Stimulated activated effector memory CD8-positive, alpha-beta T cell treated with anti-CD3 and anti-CD28 coated beads, Interleukin-12 subunit alpha, Interleukin-12 subunit beta, amount 100 ng/mL, for 72 hours (primary cell): ENCODE data around the gene PLEK2.
"Not testable (repeated sequence)": the region's sequence is repeated elsewhere in the genome, so short reads cannot be mapped to it uniquely, and the experiment has no call there.

Experiments used
- ATAC-seq: fragments of 150-1000 bp; cut with Tn5 transposase; 2 replicates; pipeline ENCODE4 v1.10.0; 2021
- DNase-seq, 2 donors: peaks; one replicate each; pipeline ENCODE4 v3.0.0; 2021 to 2022; ENCODE audit warnings: low spot score in 2 of 2
- H3K27ac Mint-ChIP-seq: one replicate; pipeline ENCODE4 v1.8.0; 2022; ENCODE audit warnings: mild to moderate bottlenecking, mixed read lengths
- H3K36me3 Mint-ChIP-seq: one replicate; pipeline ENCODE4 v1.8.0; 2022; ENCODE audit warnings: mild to moderate bottlenecking, mixed read lengths
- H3K4me1 Mint-ChIP-seq: one replicate; pipeline ENCODE4 v1.8.0; 2022; ENCODE audit warnings: mixed read lengths
- H3K4me3 Mint-ChIP-seq: one replicate; pipeline ENCODE4 v1.8.0; 2022; ENCODE audit warnings: mild to moderate bottlenecking, mixed read lengths
- H3K9me3 Mint-ChIP-seq: one replicate; pipeline ENCODE4 v1.8.0; 2022; ENCODE audit warnings: mixed read lengths

The PLEK2 gene, protein sequence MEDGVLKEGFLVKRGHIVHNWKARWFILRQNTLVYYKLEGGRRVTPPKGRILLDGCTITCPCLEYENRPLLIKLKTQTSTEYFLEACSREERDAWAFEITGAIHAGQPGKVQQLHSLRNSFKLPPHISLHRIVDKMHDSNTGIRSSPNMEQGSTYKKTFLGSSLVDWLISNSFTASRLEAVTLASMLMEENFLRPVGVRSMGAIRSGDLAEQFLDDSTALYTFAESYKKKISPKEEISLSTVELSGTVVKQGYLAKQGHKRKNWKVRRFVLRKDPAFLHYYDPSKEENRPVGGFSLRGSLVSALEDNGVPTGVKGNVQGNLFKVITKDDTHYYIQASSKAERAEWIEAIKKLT

DNA sequence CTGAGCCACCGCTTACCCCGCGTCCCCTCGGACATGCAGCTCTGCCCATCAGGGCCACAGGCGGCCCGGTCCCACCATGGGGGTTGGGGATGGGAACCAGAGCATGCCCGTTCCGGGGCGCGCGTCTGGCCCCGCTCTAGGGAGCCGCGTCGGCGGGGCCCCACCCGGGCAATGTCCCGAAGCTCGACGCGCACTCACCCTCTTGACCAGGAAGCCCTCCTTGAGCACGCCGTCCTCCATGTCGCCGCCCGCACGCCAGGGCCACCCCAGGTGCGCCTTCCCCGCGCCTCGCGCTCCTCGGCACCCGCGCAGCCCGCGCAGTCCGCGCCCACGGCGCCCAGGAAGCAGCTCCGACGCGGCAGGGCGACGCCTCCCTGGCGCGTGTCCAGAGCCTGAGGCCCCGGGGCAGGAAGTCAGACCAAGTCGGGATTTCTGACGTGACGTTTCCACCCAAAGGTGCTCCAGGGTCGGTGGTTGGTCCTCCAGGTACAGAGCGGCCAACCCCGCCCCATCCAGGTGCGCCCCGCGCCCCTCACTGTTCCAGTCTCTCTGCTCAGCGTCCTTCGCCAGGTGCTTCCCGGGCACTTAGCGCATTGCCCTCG is at the start of gene PLEK2:
Gene PLEK2, minus strand, starts transcription at position 346 of the 602 bp plus-strand sequence. Its CDS starts 106 bp downstream, at position 240.
- Mint-ChIP-seq H3K27ac (no peak within 1 kb of the TSS), H3K9me3 (no peaks in the 10 kb centered on the region), H3K4me1 (peaks cover 8% of the 10 kb centered on the region), H3K4me3 (peak within 1 kb of the TSS; percentile 57), H3K36me3 (no peaks in the 10 kb centered on the region)
- peak in 1 of 2 donors; percentile 11 for DNase-seq
- ATAC-seq: peak; percentile 62

DNA sequence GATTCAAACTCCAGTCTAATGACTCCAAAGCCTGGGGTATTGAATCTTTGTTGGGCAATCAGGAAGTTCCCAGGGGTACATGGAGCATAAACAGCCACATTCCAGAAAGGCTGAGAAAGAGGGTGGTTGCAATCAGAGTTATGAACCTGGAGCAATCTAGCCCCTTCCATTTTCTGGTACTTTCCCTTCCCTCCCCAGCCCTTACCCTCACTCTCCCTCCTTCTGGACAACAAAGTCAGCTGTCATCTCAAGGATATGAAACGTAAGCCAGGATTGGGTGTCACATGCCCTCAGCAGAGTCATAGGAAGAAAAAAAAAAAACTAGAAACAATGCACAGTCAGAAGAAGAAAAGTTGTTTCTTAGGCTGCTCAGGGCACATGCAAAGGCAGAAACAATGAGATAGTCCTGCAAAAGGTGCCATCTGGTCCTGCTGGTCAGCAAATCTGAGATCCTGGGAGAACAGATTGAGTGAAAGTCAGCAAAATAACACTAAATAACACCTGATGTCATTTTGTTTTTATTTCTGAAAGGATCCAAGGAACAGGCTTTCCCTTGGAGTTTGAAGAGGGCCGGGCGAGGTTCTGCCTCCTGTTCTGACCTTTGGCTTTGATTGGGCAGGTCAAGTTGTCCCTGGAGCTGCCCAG is 49.5 kb upstream of the PLEK2 start:
- no peaks in the 10 kb centered on the region for H3K36me3 Mint-ChIP-seq
- H3K4me1 Mint-ChIP-seq: peaks cover 20% of the 10 kb centered on the region
- H3K4me3 Mint-ChIP-seq: no peak overlapping the region
- no peak overlapping the region for H3K27ac Mint-ChIP-seq
- ATAC-seq (no peak), DNase-seq (no peak)
- no peaks in the 10 kb centered on the region for H3K9me3 Mint-ChIP-seq

DNA sequence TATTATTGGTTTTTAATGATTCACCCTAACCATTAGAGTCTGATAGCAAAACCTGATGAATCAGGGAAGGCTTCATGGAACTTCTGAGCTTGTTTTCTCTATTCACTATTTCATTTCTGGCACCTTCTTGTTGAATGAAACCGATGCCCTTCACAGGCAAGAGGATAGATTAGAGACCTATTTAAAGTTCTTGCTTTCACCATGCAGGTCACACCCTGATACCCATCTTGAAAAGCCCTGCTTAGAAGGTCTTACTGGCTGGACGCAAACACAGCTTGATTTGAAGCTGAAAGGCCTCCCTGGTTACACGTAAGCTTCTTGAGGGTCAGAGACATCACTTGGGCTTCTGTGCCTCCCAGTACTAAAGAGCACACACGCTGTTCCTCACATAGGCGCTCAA is 47.4 kb upstream of the PLEK2 start:
- no peak for DNase-seq
- Mint-ChIP-seq H3K4me1 (peaks cover 8% of the 10 kb centered on the region), H3K4me3 (no peak overlapping the region), H3K36me3 (no peaks in the 10 kb centered on the region), H3K27ac (no peak overlapping the region), H3K9me3 (no peaks in the 10 kb centered on the region)
- no peak for ATAC-seq

DNA sequence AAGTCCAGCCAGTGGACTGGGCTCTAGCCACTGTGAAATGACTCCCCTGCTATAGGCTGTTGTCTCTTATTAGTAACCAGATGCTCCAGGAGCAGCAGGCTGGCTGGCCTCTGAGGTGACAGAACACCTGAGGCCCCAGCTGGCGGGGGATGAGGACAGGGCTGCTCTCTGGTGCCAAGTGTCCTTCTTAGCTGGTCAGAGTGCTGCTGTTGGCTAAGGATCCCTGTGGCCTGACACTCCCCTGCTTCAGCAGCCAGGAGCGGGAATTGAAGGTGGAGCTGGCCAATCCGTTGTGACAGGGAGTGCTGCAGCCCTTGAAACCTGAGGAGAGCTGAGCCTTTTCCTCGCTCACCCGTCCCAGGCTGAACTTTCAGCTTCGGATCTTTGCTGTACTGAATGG is 45.8 kb upstream of the PLEK2 start:
- no peaks in the 10 kb centered on the region for H3K4me1 Mint-ChIP-seq
- H3K27ac Mint-ChIP-seq: no peak overlapping the region
- no peaks in the 10 kb centered on the region for H3K36me3 Mint-ChIP-seq
- no peaks in the 10 kb centered on the region for H3K9me3 Mint-ChIP-seq
- DNase-seq (no peak), ATAC-seq (no peak)
- no peak overlapping the region for H3K4me3 Mint-ChIP-seq

DNA sequence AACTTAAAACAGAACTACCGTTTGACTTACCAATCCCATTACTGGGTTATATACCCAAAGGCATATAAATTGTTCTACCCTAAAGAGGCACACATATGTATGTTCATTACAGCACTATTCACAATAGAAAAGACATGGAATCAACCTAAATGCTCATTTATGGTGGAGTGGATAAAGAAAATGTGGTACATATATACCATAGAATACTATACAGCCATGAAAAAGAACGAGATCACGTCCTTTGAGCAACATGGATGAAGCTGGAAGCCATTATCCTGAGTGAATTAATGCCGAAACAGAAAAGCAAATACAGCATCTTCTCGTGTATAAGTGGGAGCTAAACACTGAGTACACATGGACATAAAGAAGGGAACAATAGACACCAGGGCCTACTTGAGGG is 44.8 kb upstream of the PLEK2 start:
- no peaks in the 10 kb centered on the region for H3K36me3 Mint-ChIP-seq
- no peak overlapping the region for H3K4me3 Mint-ChIP-seq
- ATAC-seq: no peak
- no peak overlapping the region for H3K27ac Mint-ChIP-seq
- DNase-seq: no peak
- no peaks in the 10 kb centered on the region for H3K4me1 Mint-ChIP-seq
- H3K9me3 Mint-ChIP-seq: no peaks in the 10 kb centered on the region

DNA sequence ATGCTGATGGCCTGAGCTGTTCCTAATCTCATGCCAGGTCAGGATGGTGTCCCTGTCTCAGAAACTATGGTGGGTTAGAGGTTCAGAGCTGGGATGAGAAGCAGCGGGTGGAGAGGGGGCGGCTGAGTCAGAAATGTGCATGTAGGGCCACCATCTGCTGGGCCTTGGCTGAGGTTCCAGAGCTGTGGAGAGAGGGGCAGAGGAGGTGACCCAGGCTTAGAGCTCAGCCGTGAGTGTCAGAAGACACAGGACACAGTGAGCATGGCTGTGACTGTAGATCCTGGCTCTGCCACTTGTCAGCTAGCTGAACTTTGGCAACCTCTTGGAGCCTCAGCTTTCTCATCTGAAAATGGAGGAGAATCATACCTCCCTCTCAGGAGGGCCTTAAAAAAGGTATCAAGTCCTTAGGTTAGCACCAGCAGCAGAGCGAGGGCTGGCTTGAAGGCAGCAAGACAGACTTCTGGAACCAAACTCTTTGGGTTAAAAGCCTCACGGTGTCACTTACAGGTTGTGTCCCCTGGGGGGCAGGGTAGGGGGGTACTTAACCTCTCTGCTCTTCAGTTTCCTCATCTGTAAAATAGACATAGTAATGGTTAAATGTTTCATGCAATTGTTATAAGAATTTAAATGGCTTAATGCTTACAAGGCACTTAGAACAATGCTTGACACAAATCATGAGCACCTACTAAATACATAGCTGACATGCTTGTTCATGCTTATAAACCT is 41.8 kb upstream of the PLEK2 start:
- Mint-ChIP-seq H3K27ac (no peak overlapping the region), H3K9me3 (no peaks in the 10 kb centered on the region), H3K36me3 (no peaks in the 10 kb centered on the region), H3K4me1 (no peaks in the 10 kb centered on the region), H3K4me3 (no peak overlapping the region)
- ATAC-seq (no peak), DNase-seq (no peak)

DNA sequence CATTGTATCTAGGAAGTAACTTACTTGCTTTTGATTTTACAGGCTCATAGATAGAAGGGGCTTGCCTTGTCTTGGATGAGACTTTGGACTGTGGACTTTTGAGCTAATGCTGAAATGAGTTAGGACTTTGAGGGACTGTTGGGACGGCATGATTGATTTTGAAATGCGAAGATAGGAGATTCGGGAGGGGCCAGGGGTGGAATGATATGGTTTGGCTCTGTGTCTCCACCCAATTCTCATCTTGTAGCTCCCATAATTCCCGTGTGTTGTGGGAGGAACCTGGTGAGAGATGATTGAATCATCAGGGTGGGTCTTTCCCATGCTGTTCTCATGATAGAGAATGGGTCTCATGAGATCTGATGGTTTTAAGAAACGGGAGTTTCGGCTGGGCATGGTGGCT is 39.7 kb upstream of the PLEK2 start:
- ATAC-seq, H3K4me3 Mint-ChIP-seq, H3K27ac Mint-ChIP-seq, DNase-seq, H3K9me3 Mint-ChIP-seq, H3K4me1 Mint-ChIP-seq, H3K36me3 Mint-ChIP-seq: not testable (repeated sequence)

DNA sequence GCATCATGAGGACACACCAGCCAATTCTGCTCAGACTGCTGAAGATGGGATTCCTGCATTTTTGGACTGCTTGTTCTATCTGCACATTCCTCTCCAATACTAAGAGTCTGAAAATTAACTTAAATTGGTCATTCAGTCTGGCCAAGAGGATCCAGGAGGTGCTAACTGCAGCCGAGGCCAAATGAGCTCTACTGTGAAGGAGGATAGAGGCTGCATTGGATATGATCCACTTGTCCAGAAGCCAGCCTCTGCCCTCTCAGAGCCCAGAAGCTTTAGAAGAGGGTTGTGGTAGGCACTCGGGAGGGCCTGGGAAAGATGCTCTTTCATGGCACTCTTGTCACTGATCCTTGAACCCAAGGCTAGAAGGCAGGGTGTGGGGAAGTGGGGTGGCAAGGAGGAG is 37.1 kb upstream of the PLEK2 start:
- Mint-ChIP-seq H3K9me3 (no peaks in the 10 kb centered on the region), H3K4me1 (no peaks in the 10 kb centered on the region), H3K27ac (no peak overlapping the region), H3K4me3 (no peak overlapping the region), H3K36me3 (no peaks in the 10 kb centered on the region)
- ATAC-seq: no peak
- no peak for DNase-seq

DNA sequence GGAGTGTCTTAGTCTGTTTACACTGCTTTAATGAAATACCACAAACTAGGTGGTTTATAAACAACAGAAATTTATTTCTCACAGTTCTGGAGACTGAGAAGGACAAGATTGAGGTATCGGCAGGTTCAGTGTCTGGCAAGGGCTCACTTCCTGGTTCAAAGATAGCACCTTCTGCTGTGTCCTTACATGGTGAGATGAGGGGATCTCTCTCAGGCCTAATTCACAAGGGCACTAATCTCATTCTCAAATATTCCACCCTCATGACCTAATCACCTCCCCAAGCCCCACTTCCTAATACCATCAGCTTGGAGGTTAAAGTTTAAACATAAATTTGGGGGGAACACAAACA is 35.0 kb upstream of the PLEK2 start:
- Mint-ChIP-seq H3K4me3 (no peak overlapping the region), H3K9me3 (no peaks in the 10 kb centered on the region), H3K36me3 (no peaks in the 10 kb centered on the region), H3K4me1 (no peaks in the 10 kb centered on the region), H3K27ac (no peak overlapping the region)
- DNase-seq (no peak), ATAC-seq (no peak)

DNA sequence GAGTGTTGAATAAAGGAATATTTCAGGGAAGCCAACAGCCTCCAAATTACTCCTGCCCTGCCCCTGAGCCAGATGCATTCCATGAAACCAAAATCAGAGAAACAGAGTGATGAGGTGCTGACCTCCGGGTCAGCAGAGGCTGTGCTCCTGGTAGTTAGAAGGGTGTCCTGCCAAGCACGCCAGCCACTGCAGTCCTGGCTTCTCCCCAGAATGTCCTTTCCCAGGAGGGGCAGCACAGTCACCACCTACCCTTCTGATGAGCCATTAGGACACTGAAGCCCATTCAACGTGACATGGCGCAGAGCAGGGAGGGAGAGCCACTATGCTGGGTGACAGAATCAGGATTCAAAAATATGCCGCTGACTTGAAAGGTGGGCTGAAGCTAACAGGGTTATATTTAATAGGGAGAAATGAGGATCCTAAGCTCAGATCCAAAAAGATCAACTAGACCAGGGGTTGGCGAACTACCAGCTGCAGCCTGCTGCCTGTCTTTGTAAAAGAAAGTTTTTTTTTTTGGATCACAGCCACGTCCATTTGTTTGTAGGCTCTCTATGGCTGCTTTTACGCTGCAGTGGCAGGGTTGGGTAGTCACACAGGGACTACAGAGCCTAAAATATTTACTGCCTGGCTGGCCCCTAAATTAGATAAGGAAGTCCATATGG is 34.5 kb upstream of the PLEK2 start:
- no peak for DNase-seq
- H3K27ac Mint-ChIP-seq: no peak overlapping the region
- no peaks in the 10 kb centered on the region for H3K36me3 Mint-ChIP-seq
- no peaks in the 10 kb centered on the region for H3K4me1 Mint-ChIP-seq
- no peaks in the 10 kb centered on the region for H3K9me3 Mint-ChIP-seq
- no peak for ATAC-seq
- no peak overlapping the region for H3K4me3 Mint-ChIP-seq

DNA sequence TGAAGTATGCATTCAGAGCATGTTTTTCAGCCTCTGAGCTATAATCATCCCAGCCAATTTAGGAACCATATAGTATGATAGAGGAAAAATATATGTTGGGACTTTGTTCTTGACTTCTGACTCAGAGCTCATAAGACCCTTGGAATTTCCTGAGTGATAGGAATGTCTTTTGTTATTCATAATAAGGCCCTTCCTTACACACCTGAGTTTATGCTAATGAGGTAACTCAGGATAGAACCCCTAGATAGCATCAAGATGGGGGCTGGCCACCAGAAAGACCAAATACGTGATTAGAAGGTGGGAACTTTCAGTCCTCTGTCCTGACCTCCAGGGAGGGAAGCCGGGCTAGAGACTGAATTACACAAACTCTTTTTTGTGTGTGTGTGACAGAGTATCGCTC is 32.4 kb upstream of the PLEK2 start:
- H3K9me3 Mint-ChIP-seq: no peaks in the 10 kb centered on the region
- no peaks in the 10 kb centered on the region for H3K4me1 Mint-ChIP-seq
- no peak for ATAC-seq
- no peaks in the 10 kb centered on the region for H3K36me3 Mint-ChIP-seq
- no peak overlapping the region for H3K4me3 Mint-ChIP-seq
- DNase-seq: no peak
- H3K27ac Mint-ChIP-seq: no peak overlapping the region

DNA sequence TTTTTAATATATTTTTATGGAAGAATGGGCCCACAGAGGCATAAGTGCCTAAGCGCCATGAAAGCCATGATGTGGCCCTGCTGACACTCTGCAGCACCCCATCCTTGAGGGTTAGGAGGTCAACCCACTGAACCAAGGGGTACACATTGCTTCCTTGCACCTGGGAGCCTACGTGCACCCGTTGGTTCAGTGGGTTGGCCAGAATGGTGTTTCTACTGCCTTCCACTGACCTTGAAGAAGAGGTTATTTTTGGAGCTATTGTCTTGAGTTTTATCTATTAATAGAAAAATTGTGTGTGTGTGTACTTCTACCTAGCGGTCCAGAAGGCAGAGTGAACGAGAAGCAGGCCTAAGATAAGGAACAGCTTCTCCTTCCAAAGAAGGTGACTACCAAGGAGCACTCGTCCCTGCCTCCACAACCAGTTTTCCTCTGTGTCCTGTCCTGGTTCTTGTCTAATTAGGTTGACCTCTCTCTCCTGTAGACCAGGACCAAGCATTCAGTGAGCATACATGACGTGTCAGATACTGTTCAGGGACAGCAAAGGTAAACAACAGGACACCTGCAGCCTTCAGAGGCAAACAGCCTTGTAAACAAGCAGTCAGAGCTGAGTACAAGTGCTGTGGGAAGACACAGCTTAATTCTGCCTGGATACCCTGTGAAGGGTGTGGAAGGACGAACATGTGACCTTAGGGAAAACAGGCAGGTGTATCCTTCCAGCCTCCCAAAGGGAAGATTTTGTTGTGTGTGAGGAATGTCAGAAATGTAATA is 30.4 kb upstream of the PLEK2 start:
- H3K9me3 Mint-ChIP-seq: no peaks in the 10 kb centered on the region
- no peak overlapping the region for H3K27ac Mint-ChIP-seq
- no peaks in the 10 kb centered on the region for H3K36me3 Mint-ChIP-seq
- DNase-seq: no peak
- no peaks in the 10 kb centered on the region for H3K4me1 Mint-ChIP-seq
- no peak for ATAC-seq
- no peak overlapping the region for H3K4me3 Mint-ChIP-seq

DNA sequence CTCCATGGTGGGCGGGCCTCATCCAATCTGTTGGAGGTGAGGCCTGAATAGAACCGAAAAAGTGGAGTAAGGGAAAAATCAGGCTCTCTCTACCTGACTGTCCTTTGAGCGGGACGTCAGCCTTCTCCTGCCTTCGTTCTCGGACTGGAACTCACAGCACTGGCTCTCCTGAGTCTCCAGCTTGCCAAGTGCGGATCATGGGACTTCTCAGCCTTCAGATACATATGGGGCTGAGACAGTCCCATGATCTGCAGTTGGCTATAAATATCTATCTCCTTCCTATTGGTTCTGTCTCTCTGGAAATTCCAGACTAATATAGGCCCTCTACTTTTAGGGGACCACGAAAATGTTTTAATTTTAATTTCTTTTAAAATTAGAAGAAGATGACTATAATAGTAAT is 29.7 kb upstream of the PLEK2 start:
- Mint-ChIP-seq H3K4me3 (no peak overlapping the region), H3K9me3 (no peaks in the 10 kb centered on the region), H3K27ac (no peak overlapping the region), H3K36me3 (no peaks in the 10 kb centered on the region), H3K4me1 (no peaks in the 10 kb centered on the region)
- no peak for DNase-seq
- no peak for ATAC-seq

DNA sequence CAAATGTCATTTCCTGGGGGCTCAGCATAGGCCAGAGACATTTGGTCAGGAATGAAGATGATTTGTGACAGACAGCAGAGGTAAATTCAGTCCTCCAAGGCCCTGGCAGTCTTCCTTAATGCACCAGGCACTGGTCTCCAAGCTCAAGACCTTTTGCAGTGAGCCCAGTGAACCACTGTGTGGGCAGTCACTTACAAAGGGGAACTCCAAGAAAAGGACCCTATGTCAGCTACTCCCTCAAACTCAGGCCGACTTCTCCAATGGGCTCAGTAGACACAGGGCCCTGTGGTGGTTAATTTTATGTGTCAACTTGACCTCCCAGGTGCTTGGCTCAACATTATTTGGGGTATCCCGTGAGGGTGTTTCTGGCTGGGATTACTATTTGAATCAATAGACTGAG is 29.3 kb upstream of the PLEK2 start:
- no peak for ATAC-seq
- DNase-seq: no peak
- Mint-ChIP-seq H3K4me3 (no peak overlapping the region), H3K9me3 (no peaks in the 10 kb centered on the region), H3K36me3 (no peaks in the 10 kb centered on the region), H3K27ac (no peak overlapping the region), H3K4me1 (no peaks in the 10 kb centered on the region)

DNA sequence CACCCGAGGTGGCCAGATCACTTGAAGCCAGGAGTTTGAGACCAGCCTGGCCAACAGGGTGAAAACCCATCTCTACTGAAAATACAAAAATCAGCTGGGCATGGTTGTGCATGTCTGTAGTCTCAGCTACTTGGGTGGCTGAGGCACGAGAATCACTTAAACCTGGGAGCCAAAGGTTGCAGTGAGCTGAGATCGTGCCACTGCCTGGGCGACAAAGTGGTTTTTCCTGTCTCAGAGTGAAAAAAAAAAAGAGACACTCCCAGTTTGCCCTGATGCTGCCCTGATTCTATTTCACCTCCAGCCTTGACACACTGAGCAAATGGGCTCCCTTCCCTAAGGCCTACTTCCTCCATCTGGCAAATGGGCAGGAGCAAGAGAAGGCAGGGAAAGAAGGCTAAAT is 28.5 kb upstream of the PLEK2 start:
- Mint-ChIP-seq H3K36me3 (no peaks in the 10 kb centered on the region), H3K27ac (no peak overlapping the region), H3K4me1 (no peaks in the 10 kb centered on the region), H3K4me3 (no peak overlapping the region), H3K9me3 (no peaks in the 10 kb centered on the region)
- DNase-seq: no peak
- ATAC-seq: no peak
